Measurements from ENCODE around the gene BICC1. TPM values are rescaled to one million over a fixed set of nuclear protein-coding genes. Genes with fewer than 3 reads are reported as not detected.

The BICC1 gene
- total and polyA plus RNA-seq, 2 experiments from 2014 or later = 5.8 to 20.4 TPM

GRCh38 chr10:58733436-58733835, 220.8 kb downstream of the BICC1 start:
- H3K36me3 ChIP-seq (replicated peaks; ENCODE audit: insufficient read depth, low read depth) = no peaks in the 10 kb centered on the region
- no peaks in the 10 kb centered on the region for H3K27me3 ChIP-seq
- no peaks in the 10 kb centered on the region for H4K20me1 ChIP-seq (ENCODE audit: insufficient read depth, poor library complexity, severe bottlenecking)
- 90% methylated on average over 1 of the region's 1 CpG for WGBS (ENCODE audit: low lambda C conversion rate, missing lambda C conversion rate)
- H2AFZ ChIP-seq = no peak overlapping the region
- H3K9me2 ChIP-seq (replicated peaks; ENCODE audit: insufficient read depth) = no peaks in the 10 kb centered on the region
- DNase-seq (ENCODE audit: low spot score) = no peak
- TF ChIP-seq EZH2phosphoT487 (IDR thresholded peaks at IDR 0.05; ENCODE audit: low read depth, severe bottlenecking, unreplicated experiment) = no peak
- TF ChIP-seq EZH2 (IDR thresholded peaks at IDR 0.05; ENCODE audit: borderline replicate concordance) = no peak
- TF ChIP-seq CTCF (IDR thresholded peaks at IDR 0.05; ENCODE audit: poor library complexity) = no peak
- H3K4me1 ChIP-seq (ENCODE audit: insufficient read depth) = no peaks in the 10 kb centered on the region
- no peak overlapping the region for H3K27ac ChIP-seq
- H3K4me3 ChIP-seq = no peak overlapping the region
- no peaks in the 10 kb centered on the region for H3K9me3 ChIP-seq (ENCODE audit: low read depth)
- H3K4me2 ChIP-seq = no peak overlapping the region
- no peaks in the 10 kb centered on the region for H3K79me2 ChIP-seq

- Histone ChIP-seq H3K4me1 (ENCODE audit: insufficient read depth) (no peaks in the 10 kb centered on the region), H2AFZ (no peak overlapping the region), H3K9me2 (replicated peaks; ENCODE audit: insufficient read depth) (no peaks in the 10 kb centered on the region), H3K36me3 (replicated peaks; ENCODE audit: insufficient read depth, low read depth) (no peaks in the 10 kb centered on the region), H3K4me2 (no peak overlapping the region), H3K27ac (no peak overlapping the region), H3K9me3 (ENCODE audit: low read depth) (no peaks in the 10 kb centered on the region), H4K20me1 (ENCODE audit: insufficient read depth, poor library complexity, severe bottlenecking) (no peaks in the 10 kb centered on the region), H3K79me2 (no peaks in the 10 kb centered on the region), H3K4me3 (no peak overlapping the region), H3K27me3 (no peaks in the 10 kb centered on the region)
- 87% methylated on average over 5 of the region's 5 CpGs for WGBS (ENCODE audit: low lambda C conversion rate, missing lambda C conversion rate)
- TF ChIP-seq EZH2phosphoT487 (IDR thresholded peaks at IDR 0.05; ENCODE audit: low read depth, severe bottlenecking, unreplicated experiment) = no peak
- no peak for TF ChIP-seq CTCF (IDR thresholded peaks at IDR 0.05; ENCODE audit: poor library complexity)
- no peak for TF ChIP-seq EZH2 (IDR thresholded peaks at IDR 0.05; ENCODE audit: borderline replicate concordance)
- DNase-seq (ENCODE audit: low spot score) = no peak
Measured at GRCh38 chr10:58734116-58734515, 221.4 kb downstream of the BICC1 start.

GRCh38 chr10:58734664-58735063, 222.0 kb downstream of the BICC1 start:
- Histone ChIP-seq H3K27ac (no peak overlapping the region), H2AFZ (no peak overlapping the region), H3K9me2 (replicated peaks; ENCODE audit: insufficient read depth) (no peaks in the 10 kb centered on the region), H3K9me3 (ENCODE audit: low read depth) (no peaks in the 10 kb centered on the region), H3K4me1 (ENCODE audit: insufficient read depth) (no peaks in the 10 kb centered on the region), H3K36me3 (replicated peaks; ENCODE audit: insufficient read depth, low read depth) (no peaks in the 10 kb centered on the region), H3K4me2 (no peak overlapping the region), H4K20me1 (ENCODE audit: insufficient read depth, poor library complexity, severe bottlenecking) (no peaks in the 10 kb centered on the region), H3K27me3 (no peaks in the 10 kb centered on the region), H3K4me3 (no peak overlapping the region), H3K79me2 (no peaks in the 10 kb centered on the region)
- DNase-seq (ENCODE audit: low spot score) = no peak
- TF ChIP-seq CTCF (IDR thresholded peaks at IDR 0.05; ENCODE audit: poor library complexity) = no peak
- TF ChIP-seq EZH2 (IDR thresholded peaks at IDR 0.05; ENCODE audit: borderline replicate concordance) = no peak
- TF ChIP-seq EZH2phosphoT487 (IDR thresholded peaks at IDR 0.05; ENCODE audit: low read depth, severe bottlenecking, unreplicated experiment) = no peak

- Histone ChIP-seq H3K4me3 (no peak overlapping the region), H2AFZ (no peak overlapping the region), H3K9me2 (replicated peaks; ENCODE audit: insufficient read depth) (no peaks in the 10 kb centered on the region), H3K4me2 (no peak overlapping the region), H3K27ac (no peak overlapping the region), H4K20me1 (ENCODE audit: insufficient read depth, poor library complexity, severe bottlenecking) (no peaks in the 10 kb centered on the region), H3K4me1 (ENCODE audit: insufficient read depth) (no peaks in the 10 kb centered on the region), H3K9me3 (ENCODE audit: low read depth) (no peaks in the 10 kb centered on the region), H3K79me2 (no peaks in the 10 kb centered on the region), H3K27me3 (no peaks in the 10 kb centered on the region), H3K36me3 (replicated peaks; ENCODE audit: insufficient read depth, low read depth) (no peaks in the 10 kb centered on the region)
- no peak for DNase-seq (ENCODE audit: low spot score)
- WGBS (ENCODE audit: low lambda C conversion rate, missing lambda C conversion rate) = 77% methylated on average over 7 of the region's 7 CpGs
- no peak for TF ChIP-seq CTCF (IDR thresholded peaks at IDR 0.05; ENCODE audit: poor library complexity)
- no peak for TF ChIP-seq EZH2 (IDR thresholded peaks at IDR 0.05; ENCODE audit: borderline replicate concordance)
- TF ChIP-seq EZH2phosphoT487 (IDR thresholded peaks at IDR 0.05; ENCODE audit: low read depth, severe bottlenecking, unreplicated experiment) = no peak
Measured at GRCh38 chr10:58735087-58735486, 222.4 kb downstream of the BICC1 start.
